HEK293T (cell line): ENCODE measurements around the gene AGBL4.

Experiments
- CTCF ChIA-PET: fragments of 350-600 bp; formaldehyde crosslinking; extraction: SDS; loops from one replicate; lab custom pipeline; 2021; ENCODE audit warnings: antibody characterized with exemption, inconsistent platforms; lab: Yijun Ruan, JAX
- POLR2A ChIA-PET: fragments of 350-600 bp; formaldehyde crosslinking; extraction: SDS; loops from one replicate; lab custom pipeline; 2020; ENCODE audit warnings: antibody characterized with exemption, inconsistent platforms; lab: Yijun Ruan, JAX
- DNase-seq: peaks from one replicate; pipeline ENCODE4 v3.0.0; 2012; ENCODE audit warnings: mixed read lengths; ENCODE audit errors: extremely low spot score
- ARNT ChIP-seq: fragments of 450-650 bp; IDR thresholded peaks from 2 replicates; pipeline ENCODE4 v1.6.1; 2017; ENCODE audit warnings: mild to moderate bottlenecking
- BHLHE40 ChIP-seq: fragments of 450-650 bp; IDR thresholded peaks from 2 replicates; pipeline ENCODE4 v1.6.1; 2016; ENCODE audit warnings: mild to moderate bottlenecking, moderate library complexity, borderline replicate concordance
- CTBP1 ChIP-seq: fragments of 450-650 bp; IDR thresholded peaks from 2 replicates; pipeline ENCODE4 v1.6.1; 2016; ENCODE audit warnings: borderline replicate concordance
- ELF4 ChIP-seq: fragments of 450-650 bp; IDR thresholded peaks from 2 replicates; pipeline ENCODE4 v1.6.1; 2017; ENCODE audit warnings: antibody characterized with exemption
- FOXA1 ChIP-seq: fragments of 450-650 bp; IDR thresholded peaks from 2 replicates; pipeline ENCODE4 v1.6.1; 2016; ENCODE audit warnings: mild to moderate bottlenecking
- FOXK2 ChIP-seq: fragments of 450-650 bp; IDR thresholded peaks from 2 replicates; pipeline ENCODE4 v1.6.1; 2016; ENCODE audit warnings: mild to moderate bottlenecking
- FOXM1 ChIP-seq: fragments of 450-650 bp; IDR thresholded peaks from 2 replicates; pipeline ENCODE4 v1.6.1; 2017; ENCODE audit warnings: mild to moderate bottlenecking, borderline replicate concordance
- HDGF ChIP-seq: fragments of 450-650 bp; IDR thresholded peaks from 2 replicates; pipeline ENCODE4 v1.6.1; 2017; ENCODE audit warnings: antibody characterized with exemption, borderline replicate concordance
- L3MBTL2 ChIP-seq: fragments of 450-650 bp; conservative IDR thresholded peaks from 2 replicates; pipeline ENCODE4 v1.6.1; 2016; ENCODE audit warnings: mild to moderate bottlenecking
- LEF1 ChIP-seq: fragments of 450-650 bp; IDR thresholded peaks from 2 replicates; pipeline ENCODE4 v1.6.1; 2017; ENCODE audit warnings: mild to moderate bottlenecking, borderline replicate concordance
- NFRKB ChIP-seq: fragments of 450-650 bp; IDR thresholded peaks from 2 replicates; pipeline ENCODE4 v1.6.1; 2016; ENCODE audit warnings: mild to moderate bottlenecking, moderate library complexity
- SP1 ChIP-seq: fragments of 450-650 bp; IDR thresholded peaks from 2 replicates; pipeline ENCODE4 v1.6.1; 2017
- SUZ12 ChIP-seq: fragments of 450-650 bp; IDR thresholded peaks from 2 replicates; pipeline ENCODE4 v1.6.1; 2016; ENCODE audit warnings: mild to moderate bottlenecking
- TARDBP ChIP-seq: fragments of 450-650 bp; IDR thresholded peaks from 2 replicates; pipeline ENCODE4 v1.6.1; 2016
- ZNF384 ChIP-seq: fragments of 450-650 bp; IDR thresholded peaks from 2 replicates; pipeline ENCODE4 v1.6.1; 2016
- TF ChIP-seq, protein P1 (sequence below): fragments of 450-650 bp; IDR thresholded peaks from 2 replicates; pipeline ENCODE4 v1.6.1; 2016

AGBL4 gene

DNA sequence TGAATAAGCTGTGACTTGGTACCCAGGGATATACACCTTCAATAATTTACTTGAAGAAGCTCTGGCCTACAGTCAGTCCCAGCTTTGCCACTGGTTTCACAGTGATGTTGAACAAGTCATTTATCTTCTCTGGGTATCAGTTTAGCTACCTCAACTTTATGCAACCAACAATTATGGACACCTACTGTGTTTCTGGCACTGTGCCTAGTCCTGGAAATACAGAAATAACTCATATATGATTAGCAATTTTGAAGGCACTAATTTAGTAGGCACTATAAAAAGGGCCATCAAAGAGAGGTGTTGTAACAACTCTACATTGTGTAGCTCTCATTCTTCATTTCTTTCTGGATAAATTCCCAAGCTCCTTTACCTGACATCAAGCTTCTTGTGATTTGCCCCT lies 1463.2 kb downstream of the AGBL4 start:
- no peak for DNase-seq
- POLR2A ChIA-PET: no interaction called here
- no peak for TF ChIP-seq ELF4
- no peak for TF ChIP-seq FOXA1
- TF ChIP-seq NFRKB: no peak
- TF ChIP-seq SUZ12: no peak
- CTCF ChIA-PET: interaction anchor here (0.9 kb wide), 1 partner anchor 12 kb away, joined by 4 read pairs; no protein-coding TSS in a partner anchor

DNA sequence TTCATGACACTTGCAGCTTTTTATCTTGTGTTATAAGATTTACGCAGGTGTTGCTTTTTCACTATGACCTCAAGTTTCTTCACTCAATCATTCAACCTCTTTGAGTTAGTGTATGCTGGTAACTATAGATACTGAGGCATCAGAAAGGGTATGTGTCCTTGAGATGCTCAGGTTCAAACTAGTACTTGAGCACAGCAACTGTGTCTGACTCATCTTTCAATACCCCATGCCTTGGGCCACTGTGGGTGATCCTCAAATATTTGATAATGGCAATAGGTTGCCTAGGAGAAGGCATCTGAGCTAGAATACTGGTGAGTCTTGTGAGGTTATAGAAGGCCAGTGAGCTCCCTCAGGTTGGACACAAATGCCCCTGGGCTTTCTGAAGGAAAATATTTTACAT lies 1463.6 kb downstream of the AGBL4 start:
- POLR2A ChIA-PET: no interaction called here
- TF ChIP-seq ZNF384 (no peak), SUZ12 (no peak), HDGF (no peak), SP1 (no peak), TARDBP (no peak), NFRKB (no peak), FOXA1 (no peak), CTBP1 (no peak)
- TF ChIP-seq, protein P1, sequence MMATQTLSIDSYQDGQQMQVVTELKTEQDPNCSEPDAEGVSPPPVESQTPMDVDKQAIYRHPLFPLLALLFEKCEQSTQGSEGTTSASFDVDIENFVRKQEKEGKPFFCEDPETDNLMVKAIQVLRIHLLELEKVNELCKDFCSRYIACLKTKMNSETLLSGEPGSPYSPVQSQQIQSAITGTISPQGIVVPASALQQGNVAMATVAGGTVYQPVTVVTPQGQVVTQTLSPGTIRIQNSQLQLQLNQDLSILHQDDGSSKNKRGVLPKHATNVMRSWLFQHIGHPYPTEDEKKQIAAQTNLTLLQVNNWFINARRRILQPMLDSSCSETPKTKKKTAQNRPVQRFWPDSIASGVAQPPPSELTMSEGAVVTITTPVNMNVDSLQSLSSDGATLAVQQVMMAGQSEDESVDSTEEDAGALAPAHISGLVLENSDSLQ: no peak
- no peak for DNase-seq
- CTCF ChIA-PET: interaction anchor here (0.9 kb wide), 1 partner anchor 13 kb away, joined by 4 read pairs; no protein-coding TSS in a partner anchor

DNA sequence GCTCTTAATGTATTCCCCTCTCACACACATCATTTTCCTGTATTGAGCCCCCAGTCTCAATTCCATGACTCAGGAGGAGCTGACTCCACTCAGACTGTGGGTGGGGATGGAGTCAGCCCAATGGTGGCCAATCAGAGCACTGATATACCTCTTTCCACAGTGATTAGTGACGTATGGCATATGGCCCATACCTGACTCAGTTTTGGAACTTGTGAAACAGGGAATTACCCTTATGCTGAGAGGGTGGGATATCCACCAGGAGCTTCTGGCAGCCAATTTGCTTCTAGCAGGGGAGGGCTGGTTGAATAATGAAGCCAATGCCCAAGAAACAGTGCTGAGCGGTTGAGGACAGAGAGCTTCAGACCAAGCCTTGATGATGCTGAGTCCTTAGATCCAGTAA lies 1465.4 kb downstream of the AGBL4 start:
- CTCF ChIA-PET: interaction anchor here (2.0 kb wide), 1 partner anchor 259 kb away, joined by 6 read pairs; no protein-coding TSS in a partner anchor
- POLR2A ChIA-PET: no interaction called here
- TF ChIP-seq NFRKB (no peak), ZNF384 (no peak)
- TF ChIP-seq, protein P1: no peak
- DNase-seq: no peak

DNA sequence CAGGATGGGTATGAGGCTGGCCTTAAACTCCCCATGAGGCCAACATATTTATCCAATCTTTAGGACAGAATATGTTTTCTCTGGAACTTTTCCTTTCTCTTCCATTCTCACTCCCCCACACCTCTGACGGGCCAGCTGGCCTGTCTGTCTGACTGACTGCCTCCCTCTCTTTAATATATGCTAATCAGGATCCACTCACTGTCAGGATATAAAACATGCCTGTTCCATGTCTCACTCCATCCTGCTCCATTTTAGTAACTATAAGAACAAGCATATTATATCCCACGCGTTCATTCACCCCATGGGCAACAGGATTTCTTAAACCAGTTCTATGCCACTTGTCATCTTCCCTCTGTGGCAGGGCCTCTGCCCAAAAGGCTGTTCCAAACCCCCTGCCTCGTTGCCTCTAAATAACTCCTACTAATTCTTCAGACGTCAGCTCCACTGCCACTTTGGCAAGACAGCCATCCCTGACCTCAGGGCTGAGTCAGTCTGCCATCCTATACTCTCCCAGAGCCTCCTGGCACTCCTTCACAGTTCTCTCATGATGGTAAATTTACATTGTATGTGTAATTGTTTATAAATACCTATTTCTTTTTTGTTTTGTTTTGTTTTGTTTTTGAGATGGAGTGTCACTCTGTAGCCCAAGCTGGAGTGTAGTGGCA lies 1467.4 kb downstream of the AGBL4 start:
- TF ChIP-seq FOXM1: no peak
- TF ChIP-seq, protein P1: peak; percentile 6; the same call in 1 of the 2 replicates
- no peak for DNase-seq
- ChIA-PET POLR2A (no interaction called here), CTCF (interaction anchor here (2.0 kb wide), 1 partner anchor 261 kb away, joined by 6 read pairs; no protein-coding TSS in a partner anchor)

DNA sequence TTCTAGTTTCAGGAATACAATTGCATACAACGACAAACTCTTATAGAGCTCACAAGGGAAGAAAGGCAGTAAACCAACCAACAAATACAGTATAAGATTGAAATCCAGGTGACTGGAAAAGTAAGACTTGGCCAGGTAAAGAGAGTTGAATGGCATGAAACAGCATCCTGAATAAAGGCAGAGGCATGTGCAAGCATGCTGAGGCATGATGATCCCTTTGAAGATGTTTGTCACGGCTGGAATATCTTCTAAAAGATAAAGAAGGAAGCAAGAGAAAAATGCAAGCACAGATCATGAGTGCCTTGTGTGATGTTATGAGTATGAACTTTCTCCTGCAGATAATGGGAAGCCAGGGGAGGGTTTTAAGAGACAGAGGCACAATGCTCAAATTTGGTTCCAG lies 1468.5 kb downstream of the AGBL4 start:
- no peak for TF ChIP-seq ARNT
- no peak for TF ChIP-seq ELF4
- no peak for TF ChIP-seq LEF1
- no peak for TF ChIP-seq FOXM1
- TF ChIP-seq TARDBP: no peak
- TF ChIP-seq, protein P1: no peak
- TF ChIP-seq CTBP1: no peak
- TF ChIP-seq FOXA1: no peak
- no peak for TF ChIP-seq SUZ12
- no peak for TF ChIP-seq NFRKB
- no peak for TF ChIP-seq L3MBTL2
- TF ChIP-seq HDGF: no peak
- TF ChIP-seq FOXK2: no peak
- TF ChIP-seq BHLHE40: no peak
- POLR2A ChIA-PET: no interaction called here
- CTCF ChIA-PET: no interaction called here
- DNase-seq: no peak

DNA sequence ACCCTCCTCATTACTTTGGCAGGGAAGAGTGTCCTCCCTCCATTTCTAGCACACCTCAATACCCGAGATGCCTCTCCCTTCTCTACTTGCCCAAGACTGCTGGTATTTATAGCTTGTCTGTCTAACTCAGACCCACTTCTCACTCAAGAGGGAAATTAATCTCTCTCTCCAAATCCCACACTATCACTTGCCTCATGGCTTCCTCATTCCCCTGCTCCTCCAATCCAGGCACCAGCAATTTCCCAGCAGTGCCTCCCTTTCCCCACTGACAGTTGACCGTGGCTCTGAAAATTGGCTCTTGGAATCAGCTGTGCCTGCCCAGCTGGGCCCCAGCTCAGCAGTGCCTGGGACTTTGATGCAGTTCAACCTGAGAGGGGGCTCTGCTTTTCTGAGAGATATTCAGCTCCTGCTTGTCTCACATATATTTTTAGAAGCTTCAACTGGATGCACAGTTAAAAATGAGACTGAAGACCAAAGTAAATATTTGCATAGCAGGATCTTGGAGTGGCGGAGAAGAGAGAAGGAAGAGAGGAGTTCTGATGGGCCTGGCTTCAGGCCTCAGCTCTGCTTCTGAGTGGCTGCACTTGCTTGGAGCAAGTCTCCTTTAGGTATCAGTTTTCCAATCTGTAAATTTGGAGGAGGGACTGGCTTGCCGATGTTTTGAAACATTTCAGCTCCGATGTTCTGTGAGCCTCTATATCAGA lies 1470.7 kb downstream of the AGBL4 start:
- TF ChIP-seq ZNF384 (no peak), ELF4 (no peak), CTBP1 (no peak), L3MBTL2 (no peak), LEF1 (no peak), FOXA1 (no peak), NFRKB (no peak), FOXM1 (no peak), ARNT (no peak), TARDBP (no peak), SUZ12 (no peak), HDGF (no peak), FOXK2 (no peak), SP1 (no peak), BHLHE40 (no peak)
- TF ChIP-seq, protein P1: no peak
- CTCF ChIA-PET: interaction anchor here (0.6 to 1.0 kb wide), 2 partner anchors 56 to 121 kb away, joined by 3 read pairs; no protein-coding TSS in a partner anchor
- no peak for DNase-seq
- POLR2A ChIA-PET: interaction anchor here (0.6 kb wide), 1 partner anchor 623 kb away, joined by 3 read pairs; no protein-coding TSS in a partner anchor
